NCI-H226 (cell line): ENCODE measurements around the gene SLC39A3.

Experiments
- DNase-seq: peaks from one replicate; pipeline ENCODE4 v3.0.0-alpha.2; 2015

SLC39A3 gene

GRCh38 chr19:2768365-2769132 lies 28.7 kb upstream of the SLC39A3 start:
- no peak for DNase-seq

- DNase-seq: no peak
Measured at GRCh38 chr19:2767688-2768087, 27.9 kb upstream of the SLC39A3 start.

- DNase-seq: no peak
Measured at GRCh38 chr19:2766594-2767372, 27.0 kb upstream of the SLC39A3 start.

GRCh38 chr19:2765376-2765775 lies 25.6 kb upstream of the SLC39A3 start:
- DNase-seq: no peak

- DNase-seq: no peak
Measured at GRCh38 chr19:2764945-2765344, 25.1 kb upstream of the SLC39A3 start.

- no peak for DNase-seq
Measured at GRCh38 chr19:2763687-2764086, 23.9 kb upstream of the SLC39A3 start.

- DNase-seq: no peak
Measured at GRCh38 chr19:2762783-2763496, 23.1 kb upstream of the SLC39A3 start.

GRCh38 chr19:2761876-2762782 lies 22.3 kb upstream of the SLC39A3 start:
- no peak for DNase-seq

- no peak for DNase-seq
Measured at GRCh38 chr19:2761309-2761677, 21.5 kb upstream of the SLC39A3 start.

GRCh38 chr19:2759965-2760364 lies 20.1 kb upstream of the SLC39A3 start:
- DNase-seq: no peak

GRCh38 chr19:2759362-2759761 lies 19.5 kb upstream of the SLC39A3 start:
- no peak for DNase-seq

- no peak for DNase-seq
Measured at GRCh38 chr19:2758601-2759313, 18.9 kb upstream of the SLC39A3 start.

GRCh38 chr19:2756921-2757881 lies 17.4 kb upstream of the SLC39A3 start:
- DNase-seq: no peak

- DNase-seq: no peak
Measured at GRCh38 chr19:2756477-2756876, 16.7 kb upstream of the SLC39A3 start.

- no peak for DNase-seq
Measured at GRCh38 chr19:2755811-2756210, 16.0 kb upstream of the SLC39A3 start.

- no peak for DNase-seq
Measured at GRCh38 chr19:2755448-2755705, 15.6 kb upstream of the SLC39A3 start.

- DNase-seq: no peak
Measured at GRCh38 chr19:2754659-2755447, 15.0 kb upstream of the SLC39A3 start.

GRCh38 chr19:2751438-2751830 lies 11.6 kb upstream of the SLC39A3 start:
- DNase-seq: no peak

- no peak for DNase-seq
Measured at GRCh38 chr19:2750808-2751437, 11.1 kb upstream of the SLC39A3 start.

GRCh38 chr19:2747349-2747748 lies 7.5 kb upstream of the SLC39A3 start:
- no peak for DNase-seq
